GM21529 (cell line): ENCODE results near the gene CLPTM1L.

ENCODE experiments used
- ATAC-seq: cut with Tn5 transposase; IDR thresholded peaks from one replicate; pipeline ENCODE4 v1.9.1; 2021; ENCODE audit not compliant: unreplicated experiment

CLPTM1L gene, protein sequence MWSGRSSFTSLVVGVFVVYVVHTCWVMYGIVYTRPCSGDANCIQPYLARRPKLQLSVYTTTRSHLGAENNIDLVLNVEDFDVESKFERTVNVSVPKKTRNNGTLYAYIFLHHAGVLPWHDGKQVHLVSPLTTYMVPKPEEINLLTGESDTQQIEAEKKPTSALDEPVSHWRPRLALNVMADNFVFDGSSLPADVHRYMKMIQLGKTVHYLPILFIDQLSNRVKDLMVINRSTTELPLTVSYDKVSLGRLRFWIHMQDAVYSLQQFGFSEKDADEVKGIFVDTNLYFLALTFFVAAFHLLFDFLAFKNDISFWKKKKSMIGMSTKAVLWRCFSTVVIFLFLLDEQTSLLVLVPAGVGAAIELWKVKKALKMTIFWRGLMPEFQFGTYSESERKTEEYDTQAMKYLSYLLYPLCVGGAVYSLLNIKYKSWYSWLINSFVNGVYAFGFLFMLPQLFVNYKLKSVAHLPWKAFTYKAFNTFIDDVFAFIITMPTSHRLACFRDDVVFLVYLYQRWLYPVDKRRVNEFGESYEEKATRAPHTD

DNA sequence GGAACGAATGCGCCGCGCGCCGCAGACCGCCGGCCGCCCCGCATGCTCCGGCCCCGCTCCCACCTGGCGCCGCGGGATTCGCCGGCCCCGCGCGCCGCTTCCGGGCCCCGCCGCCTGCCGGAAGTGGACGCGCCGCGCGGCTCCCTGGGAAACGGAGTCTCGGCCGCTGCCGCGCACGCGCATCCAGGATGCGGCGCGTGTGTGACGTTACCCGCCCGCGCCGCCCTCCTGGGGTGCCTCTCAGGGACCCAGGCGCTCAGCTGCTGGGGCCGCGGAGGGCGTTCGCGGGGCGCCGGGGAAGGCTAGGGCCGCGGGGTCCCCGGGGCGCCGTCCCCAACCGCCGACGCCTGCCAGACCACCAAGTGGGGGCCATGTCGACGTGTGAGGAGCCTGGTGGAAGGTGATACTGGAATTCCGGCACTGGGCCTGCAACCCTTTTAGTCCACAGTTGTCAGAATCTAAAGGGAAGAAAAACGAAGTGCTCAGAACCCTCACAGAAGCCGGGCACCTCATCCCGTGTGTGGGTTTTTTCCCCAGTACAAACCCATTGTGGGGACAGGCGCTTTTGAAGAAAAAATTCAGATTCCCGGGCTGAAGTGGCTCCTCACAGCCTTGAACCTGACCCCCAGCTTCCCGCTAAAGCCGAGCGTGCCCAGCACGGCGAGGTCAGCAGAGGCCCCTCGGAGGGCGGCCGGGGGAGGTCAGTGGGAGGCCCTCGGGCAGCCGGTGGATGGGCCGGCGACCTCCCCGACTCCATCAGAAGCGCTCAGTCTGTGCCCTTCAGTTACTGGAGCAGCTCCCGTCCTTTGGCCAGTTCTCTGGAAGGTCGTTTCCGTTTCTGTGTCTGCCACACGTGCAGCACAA lies at the start of gene CLPTM1L:
TSS of gene CLPTM1L (minus strand) at position 125 of the 864 bp plus-strand sequence. CDS start 258 bp downstream, outside the sequence.
- peak; percentile 70 for ATAC-seq

DNA sequence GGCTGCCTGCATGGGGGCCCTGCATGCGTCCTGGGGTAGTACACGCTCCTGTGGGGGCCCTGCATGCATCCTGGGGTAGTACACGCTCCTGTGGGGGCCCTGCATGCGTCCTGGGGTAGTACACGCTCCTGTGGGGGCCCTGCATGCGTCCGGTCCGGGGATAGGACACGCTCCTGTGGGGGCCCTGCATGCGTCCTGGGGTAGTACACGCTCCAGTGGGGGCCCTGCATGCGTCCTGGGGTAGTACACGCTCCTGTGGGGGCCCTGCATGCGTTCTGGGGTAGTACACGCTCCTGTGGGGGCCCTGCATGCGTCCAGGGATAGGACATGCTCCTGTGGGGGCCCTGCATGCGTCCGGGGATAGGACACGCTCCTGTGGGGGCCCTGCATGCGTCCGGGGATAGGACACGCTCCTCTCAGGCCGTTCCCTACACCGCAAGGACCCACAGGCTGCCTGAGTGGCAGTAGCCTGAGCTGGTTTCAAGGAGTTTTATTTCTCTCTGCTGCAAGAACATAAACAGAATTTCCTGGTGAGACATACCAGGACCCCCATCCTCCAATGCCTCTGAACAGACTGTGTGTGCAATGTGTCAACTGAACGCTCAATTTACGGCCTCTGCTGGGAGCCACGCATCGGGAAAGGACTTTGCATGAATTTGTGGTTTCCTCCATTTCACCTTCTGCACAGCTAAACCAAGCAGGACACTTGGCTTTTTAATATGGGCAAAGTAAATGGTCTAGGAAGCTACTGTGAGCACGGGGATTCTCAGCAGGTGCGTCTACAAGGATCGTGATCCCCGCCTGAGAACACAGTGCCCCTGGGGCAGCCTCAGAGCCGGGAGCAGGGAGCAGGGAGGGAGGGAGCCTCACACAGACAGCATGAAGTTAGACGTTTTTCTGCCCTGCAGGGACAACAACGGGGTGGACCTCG lies 48.9 kb upstream of the CLPTM1L start:
- no peak for ATAC-seq

DNA sequence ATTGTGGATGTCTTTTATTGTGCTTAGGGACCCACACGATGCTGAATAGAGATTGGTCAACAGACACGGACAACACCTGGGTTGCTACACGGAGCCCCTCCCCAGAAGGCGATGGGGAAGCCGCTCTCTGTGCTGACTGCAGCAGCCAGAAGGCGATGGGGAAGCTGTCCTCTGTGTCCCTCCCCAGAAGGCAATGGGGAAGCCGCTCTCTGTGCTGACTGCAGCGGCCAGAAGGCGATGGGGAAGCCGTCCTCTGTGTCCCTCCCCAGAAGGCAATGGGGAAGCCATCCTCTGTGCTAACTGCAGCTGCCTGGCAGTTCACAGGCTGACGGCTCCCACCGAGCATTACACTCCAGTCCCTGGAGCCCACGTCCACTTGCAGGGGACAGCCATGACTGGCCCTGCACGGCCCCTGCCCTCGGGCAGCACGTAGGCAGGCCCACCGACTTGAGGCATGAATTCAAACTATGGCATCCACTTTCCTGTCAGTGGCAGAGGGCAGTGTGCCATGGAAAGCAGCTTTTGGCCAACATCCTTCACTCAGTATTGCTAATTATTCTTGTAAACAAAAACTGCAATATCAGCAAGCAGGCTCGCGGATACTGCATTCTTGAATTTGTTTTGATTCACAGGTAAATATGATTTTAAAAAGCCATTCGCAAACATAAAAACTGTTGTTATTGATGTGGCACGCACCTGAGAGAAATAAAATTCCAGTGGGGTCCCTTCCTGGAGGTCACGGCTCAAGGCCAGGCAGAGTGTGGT lies 48.1 kb upstream of the CLPTM1L start:
- no peak for ATAC-seq

DNA sequence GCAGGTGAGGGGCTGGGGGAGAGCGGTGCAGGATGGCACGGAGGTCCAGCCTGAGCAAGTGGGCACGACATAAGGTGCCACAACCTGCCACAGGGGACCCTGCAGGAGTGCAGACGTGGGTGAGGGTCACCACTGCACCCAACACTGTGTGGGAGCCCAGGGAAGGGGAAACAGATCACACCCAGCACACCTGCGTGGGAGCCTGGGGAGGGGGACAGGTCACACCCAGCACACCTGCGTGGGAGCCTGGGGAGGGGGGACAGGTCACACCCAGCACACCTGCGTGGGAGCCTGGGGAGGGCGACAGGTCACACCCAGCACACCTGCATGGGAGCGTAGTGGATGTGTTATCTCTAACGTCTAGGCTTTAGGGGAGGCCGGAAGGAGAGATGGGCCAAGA lies 47.4 kb upstream of the CLPTM1L start:
- no peak for ATAC-seq

DNA sequence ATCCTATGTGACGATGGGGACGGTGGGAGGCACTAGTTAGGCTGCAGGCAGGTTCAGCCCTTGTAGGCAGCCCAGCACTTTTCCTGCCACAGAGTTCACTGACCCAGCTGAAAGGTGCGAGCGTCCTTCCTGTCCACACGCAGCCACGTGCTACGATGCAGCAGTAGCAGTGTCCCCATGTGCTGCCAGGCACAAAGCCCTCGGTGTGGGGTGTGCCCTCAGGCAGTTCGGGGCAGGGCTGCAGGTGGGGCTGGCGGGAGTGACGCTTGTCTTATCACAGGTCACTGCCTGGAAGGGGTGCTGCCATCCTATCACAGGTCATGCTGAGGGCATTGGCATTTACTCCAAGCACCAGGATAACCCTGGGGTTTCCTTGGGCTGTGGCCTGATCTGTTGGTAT lies 46.8 kb upstream of the CLPTM1L start:
- no peak for ATAC-seq

DNA sequence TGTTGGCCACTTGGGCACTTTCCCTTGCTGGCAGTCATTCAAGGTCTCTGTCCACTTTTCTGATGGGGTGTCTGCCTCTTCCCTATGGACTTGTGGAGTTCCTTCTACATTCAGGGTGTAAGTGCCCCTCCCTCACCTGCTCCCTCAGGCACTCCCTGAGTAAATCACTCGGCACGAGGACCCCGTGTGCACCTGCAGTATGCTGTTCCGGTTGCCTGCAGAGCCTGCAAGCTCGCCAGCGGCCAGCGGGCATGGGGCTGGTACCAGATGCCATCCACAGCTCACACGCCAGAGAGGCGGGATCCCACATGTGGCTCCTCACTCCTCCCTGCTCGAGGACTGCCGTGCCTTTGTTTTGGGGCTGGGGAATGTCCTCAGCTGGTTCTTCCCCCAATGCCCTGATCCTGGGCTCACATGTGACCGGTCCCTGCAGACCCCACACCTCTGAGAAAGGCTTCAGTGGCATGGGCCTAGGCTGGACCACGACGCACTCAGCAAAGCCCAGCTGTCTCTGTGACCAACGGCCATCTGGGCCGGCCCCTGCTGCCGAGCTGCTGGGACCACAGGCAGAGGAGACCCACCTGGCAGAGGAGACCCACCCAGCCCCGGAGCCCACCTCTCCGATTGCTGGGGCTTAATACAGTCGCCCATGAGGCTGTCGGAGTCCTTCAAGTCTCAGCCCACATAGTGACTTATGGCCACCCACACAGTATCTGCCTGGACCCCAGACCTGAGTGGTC lies 46.1 kb upstream of the CLPTM1L start:
- ATAC-seq = no peak

DNA sequence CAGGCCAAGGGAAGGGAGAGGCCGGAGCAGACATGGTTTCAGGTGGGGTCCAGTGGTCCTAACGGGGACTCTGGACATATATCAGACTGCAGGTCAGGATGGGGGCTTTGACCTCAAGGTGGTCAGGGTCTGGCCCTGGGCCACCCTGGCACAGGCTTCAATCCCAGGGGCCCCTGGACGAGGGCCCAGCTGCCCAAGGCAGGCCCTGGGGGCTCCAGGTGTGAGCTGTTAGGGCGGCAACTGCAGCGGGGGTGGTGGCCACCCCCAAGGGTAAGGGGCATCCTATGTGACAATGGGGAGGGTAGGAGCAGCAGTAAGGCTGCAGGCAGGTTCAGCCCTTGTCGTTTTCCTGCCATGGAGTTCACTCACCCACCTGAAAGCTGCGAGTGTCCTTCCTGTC lies 45.4 kb upstream of the CLPTM1L start:
- ATAC-seq = no peak

DNA sequence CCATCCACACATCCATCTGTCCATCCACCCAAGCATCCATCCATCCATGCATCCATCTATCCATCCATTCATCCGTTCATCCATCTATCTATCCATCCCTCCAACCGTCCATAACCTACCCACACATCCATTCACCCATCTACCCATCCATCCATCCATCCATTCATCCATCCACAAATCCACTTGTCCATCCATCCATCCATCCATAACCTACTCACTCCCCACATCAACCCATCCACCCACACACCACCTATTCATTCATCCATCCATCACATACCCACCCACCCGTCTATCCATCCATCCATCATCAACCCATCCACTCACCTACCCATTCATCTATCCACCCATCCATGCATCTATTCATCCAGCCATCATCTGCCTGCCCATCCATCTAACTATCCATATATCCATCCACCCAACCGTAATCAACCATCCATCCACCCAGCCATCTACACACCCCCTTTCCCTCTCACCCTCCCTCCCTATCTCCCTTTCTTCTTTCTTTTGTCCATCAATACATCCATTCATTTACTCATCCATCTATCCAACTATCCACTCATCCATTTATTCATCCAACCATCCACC lies 43.6 kb upstream of the CLPTM1L start:
- ATAC-seq = no peak

DNA sequence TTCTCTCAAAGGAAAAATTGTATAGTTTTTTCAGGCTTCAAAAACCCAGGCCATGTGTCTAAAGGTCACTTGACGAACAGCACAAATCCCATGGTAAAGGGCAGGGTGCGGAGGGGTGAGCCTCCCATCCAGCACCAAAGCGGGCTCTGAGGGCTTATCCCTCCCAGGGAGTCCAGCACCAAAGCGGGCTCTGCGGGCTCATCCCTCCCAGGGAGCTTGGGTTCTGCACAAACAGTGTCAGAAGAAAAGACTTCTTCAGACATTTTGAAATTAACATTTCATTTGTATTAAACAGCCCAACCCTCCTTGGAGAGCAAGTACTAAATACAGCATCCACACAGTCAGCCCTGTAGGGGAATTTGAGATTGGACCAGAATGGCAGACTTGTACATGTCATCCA lies 43.0 kb upstream of the CLPTM1L start:
- no peak for ATAC-seq

DNA sequence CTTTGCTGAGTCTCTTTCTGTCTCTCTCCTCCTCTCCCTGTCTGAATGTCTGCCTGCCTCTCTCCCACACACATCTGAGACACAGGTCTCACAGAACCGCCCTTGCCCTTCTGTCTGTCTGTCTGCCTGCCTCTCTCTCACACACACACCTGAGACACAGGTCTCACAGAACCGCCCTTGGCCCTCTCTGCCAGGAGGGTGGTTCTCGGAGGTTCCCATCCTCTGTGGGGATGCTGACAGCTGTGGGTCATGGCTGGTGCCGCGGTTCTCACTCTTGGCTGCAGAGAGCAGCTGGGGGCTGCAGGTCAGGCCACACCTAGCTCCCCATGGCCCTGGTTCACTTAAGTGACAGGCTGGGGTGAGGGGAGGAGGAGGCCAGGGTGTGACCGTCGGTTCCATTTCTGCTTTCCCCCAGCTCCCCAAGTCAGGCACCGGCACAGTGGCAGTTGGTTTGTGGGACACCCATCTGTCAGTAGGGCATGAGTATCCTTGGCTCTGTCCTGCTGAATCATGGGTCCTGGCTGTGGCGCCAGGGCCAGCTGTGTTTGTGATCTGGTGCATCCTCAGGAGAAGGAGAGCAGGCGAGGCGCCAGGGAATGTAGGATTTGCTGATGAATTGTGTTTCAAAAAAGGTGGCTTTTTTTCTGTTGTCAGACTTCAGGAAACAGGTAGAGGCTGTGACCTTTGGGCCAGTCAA lies 42.3 kb upstream of the CLPTM1L start:
- no peak for ATAC-seq

DNA sequence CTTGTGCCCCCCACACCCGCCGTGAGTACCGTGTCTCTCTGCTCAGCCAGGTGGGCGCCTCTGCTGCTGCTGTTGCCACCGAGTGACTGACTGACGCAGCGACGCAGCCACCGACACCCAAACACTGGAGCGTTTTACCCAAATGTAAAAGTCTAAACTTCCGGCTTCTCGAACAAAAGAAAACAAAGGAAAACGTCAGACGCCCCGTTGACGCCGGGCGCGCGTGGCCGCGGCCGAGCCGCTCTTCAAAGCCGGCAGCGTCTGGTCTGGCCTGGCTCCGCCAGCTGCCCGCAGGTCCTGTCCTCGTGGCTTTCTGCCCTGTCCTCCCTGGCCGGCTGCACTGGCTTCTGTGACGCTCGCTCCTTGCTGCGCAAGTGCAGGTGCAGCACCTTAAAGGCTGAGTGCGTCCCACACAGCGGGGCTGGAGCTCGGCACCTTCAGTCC lies 41.4 kb upstream of the CLPTM1L start:
- peak; percentile 49 for ATAC-seq

DNA sequence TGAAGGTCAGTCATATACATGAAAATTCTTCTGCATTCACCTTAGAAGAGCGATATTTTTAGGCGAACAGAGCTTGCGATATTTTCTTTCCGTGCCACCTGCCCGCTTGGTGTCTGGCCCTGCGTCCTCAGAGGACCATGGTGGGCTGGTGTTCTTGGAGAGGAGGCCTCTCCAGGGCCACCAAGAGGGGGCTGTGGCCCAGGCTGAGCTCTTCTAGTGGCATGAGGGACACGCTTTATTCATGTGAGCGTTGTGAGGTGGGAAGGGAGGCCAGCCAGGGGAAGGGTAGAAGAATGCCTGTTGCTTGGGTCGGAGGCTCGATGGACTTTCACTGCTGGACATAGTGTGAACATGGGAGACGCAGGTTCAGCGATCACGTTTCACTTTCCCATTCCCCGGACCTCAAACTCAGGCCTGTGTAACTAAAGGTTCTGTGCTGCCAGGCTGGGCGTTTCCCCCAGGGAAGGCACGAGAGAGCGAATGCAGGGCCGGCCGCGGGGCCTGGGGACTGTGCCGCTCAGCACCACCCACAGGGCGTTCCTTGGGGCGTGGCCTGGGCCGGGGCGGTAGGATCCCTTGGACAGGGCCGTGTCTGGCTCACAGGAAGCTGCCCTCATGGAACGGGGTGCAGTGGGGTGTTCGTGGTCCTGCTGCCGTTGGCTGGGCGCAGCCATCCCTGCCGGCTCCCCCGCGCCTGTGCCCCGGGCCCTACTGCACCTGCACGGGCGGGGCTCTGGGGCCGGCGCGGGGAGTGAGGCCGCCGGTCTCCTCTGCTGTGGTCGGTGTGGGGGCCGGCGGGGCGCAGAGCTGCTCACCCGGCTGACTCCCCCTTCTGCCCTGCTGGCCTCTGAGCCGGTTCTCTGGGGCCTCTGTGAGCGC lies 40.7 kb upstream of the CLPTM1L start:
- peak; percentile 97 for ATAC-seq

DNA sequence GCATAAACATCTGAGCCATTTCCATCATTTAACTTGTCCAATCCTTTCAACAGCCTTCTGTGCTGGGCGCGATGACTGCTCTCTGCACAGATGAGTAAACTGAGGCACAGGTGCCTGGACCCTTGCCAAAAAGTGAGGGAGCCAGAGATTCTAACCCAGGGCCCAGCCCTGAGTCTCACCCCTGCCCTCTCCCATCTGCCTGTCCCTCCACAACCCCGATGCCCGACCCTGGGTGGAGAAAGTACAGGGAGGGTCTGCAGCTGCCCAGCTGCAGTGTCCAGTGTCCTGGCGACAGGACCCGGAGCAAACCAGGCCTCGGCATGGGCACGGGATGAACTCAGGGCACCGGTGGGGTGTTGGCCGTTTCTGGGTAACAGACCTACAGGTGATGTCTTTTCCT lies 39.6 kb upstream of the CLPTM1L start:
- ATAC-seq = no peak

DNA sequence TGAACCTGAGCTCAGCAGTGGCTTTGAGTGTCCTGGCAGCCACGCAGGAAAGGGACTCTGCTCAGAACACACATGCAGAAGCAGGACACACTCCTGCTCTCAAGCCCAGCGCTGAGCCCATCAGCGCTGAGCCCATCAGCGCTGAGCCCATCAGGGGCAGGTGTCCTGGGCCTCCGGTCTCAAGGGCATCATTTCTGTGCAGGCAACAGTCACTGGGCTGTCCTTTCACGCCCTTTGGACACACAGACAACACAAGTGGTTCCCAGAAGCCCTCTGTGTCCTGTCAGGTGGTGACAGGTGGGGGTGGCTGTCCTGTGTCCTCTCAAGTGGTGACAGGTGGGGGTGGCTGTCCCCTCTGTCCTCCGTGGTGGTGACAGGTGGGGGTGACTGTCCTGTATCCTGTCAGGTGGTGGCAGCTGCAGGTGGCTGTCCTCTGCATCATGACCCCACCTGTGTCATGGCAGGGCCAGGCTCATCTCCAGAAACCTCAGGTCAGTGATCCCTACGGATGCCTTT lies 39.0 kb upstream of the CLPTM1L start:
- ATAC-seq = no peak

DNA sequence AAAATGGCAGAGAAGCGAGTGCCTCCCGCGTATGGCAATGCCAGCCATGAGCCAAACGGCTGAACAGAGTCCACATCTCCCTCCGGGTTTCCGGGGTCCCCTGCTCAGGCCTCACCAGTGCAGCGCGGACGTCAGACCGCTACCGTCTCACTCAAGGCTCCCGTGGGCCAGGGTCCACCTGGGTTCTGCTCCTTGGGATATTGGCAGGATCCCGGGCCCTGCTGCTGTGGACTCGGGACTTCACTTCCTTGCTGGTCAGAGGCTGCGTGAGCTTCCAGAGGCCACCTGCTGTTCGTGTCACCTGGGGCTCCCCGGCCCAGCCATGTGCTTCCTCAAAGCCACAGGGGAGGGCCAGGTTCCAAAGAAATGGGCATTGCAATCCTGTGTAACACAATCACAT lies 38.4 kb upstream of the CLPTM1L start:
- no peak for ATAC-seq

DNA sequence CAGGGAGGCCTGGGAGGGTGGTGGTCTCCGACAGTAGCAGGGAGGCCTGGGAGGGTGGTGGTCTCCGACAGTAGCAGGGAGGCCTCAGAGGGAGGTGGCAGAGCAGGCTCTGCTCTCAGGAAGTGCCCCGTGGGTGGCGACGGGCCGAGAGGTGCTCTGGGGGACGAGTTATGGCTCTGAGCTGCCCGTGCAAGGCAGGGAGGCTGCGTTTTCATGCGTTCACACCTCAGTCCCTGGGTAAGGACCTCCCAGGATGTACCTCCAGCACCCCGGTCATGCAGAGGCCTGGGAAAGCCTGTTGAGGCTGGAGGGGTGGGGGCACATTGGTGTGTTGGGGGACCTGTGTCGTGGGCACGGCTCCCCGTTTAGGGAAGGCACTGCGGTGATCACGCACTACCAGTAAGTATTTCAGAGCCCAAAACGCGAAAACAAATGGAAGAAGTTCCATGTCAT lies 37.4 kb upstream of the CLPTM1L start:
- no peak for ATAC-seq
